ENCODE data around the gene OR8J3. TPM values are rescaled to one million over a fixed set of nuclear protein-coding genes. Genes with fewer than 3 reads are reported as not detected.
"Not testable (repeated sequence)": the region's sequence is repeated elsewhere in the genome, so short reads cannot be mapped to it uniquely, and the experiment has no call there.

Gene OR8J3
- not detected in 2 replicates for total RNA-seq

DNA sequence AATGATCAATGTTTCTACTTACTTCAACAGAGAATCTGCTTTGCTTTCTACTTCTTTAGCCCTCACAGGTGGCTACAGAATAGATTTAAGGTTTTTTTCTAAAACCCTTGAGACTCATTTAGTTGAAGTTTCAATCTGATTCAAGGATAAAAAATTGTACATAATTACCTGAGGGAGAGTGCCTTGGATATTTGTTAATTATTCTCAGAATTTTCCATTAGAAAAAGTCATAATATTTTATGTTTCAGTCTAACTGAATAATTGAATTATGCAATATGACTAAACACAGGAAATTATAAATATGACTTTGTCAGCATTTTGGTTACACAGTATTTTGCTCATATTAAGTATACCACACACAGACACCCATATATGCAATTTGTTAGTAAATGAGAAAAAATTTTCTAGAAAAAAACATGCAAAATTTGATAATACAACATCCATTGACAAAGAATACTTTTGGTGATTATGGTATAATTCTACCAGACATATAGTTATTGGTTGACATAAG lies at the start of gene OR8J3:
Gene OR8J3, minus strand, starts transcription at position 51 of the 511 bp plus-strand sequence. CDS start 2,483 bp downstream, outside the sequence.
- DNase-seq (ENCODE audit: low read depth): no peak

GRCh38 chr11:56188602-56189001 lies 48.6 kb upstream of the OR8J3 start:
- no peak for DNase-seq (ENCODE audit: low read depth)

GRCh38 chr11:56183459-56183858 lies 43.5 kb upstream of the OR8J3 start:
- no peak for DNase-seq (ENCODE audit: low read depth)

- DNase-seq (ENCODE audit: low read depth): no peak
Observed at GRCh38 chr11:56176318-56176717, 36.3 kb upstream of the OR8J3 start, which contains the start of gene OR5J2. TSS of gene OR5J2 (plus strand) at chr11:56176618. CDS start at chr11:56176618, 0 bp downstream.

DNA sequence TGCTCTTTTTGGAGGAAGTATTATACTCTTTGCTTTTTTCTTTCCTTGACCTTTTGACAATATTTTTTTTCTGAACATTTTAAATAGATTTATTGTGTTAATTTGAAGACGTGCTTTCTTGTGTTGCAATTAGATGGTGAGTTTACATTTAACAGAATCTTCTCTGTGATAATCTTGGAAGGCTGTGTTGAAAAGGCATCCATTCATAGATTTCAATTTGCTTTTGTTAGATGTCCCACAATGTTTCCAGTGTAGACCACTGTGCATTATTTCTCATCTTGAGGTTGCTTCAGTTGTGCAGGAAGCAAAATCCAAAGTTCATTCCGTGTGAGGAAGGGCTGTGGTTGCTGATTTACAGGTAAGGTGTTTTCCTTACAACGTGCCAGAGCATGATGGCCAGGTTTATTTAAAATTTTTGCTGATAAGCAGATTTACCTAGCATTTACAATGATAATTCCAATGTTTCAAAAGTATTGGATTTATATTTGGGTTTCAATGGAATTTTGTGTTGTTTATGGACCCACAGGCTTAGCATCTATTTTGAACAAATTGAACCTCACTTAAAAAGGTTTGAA lies 32.3 kb upstream of the OR8J3 start:
- DNase-seq (ENCODE audit: low read depth): no peak

GRCh38 chr11:56163804-56164203 lies 23.8 kb upstream of the OR8J3 start:
- no peak for DNase-seq (ENCODE audit: low read depth)

GRCh38 chr11:56160217-56160616 lies 20.2 kb upstream of the OR8J3 start, which contains the start of gene OR8K5:
TSS of gene OR8K5 (minus strand) at chr11:56160317. CDS start at chr11:56160317, 0 bp downstream.
- no peak for DNase-seq (ENCODE audit: low read depth)

GRCh38 chr11:56152333-56152732 lies 12.3 kb upstream of the OR8J3 start:
- DNase-seq (ENCODE audit: low read depth): no peak

DNA sequence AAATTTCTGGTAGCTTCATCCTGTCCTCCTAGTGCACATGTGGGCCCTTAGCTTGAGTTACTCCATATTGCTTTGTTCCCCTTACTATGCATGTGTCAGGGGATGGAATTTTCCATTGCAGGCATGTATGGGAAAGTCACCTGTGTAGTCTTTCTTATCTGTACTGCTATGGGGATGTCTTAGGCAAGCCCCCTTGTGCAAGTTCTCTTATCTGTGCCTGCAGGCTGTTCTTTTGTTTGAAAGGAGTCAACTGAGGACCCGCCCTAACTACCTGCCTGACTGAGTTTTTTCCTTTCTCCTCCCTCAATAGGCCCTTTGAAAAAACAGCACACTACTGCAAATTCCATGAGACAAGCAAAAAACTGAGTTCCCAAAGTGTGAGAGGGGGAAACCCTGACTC lies 11.4 kb upstream of the OR8J3 start:
- no peak for DNase-seq (ENCODE audit: low read depth)

DNA sequence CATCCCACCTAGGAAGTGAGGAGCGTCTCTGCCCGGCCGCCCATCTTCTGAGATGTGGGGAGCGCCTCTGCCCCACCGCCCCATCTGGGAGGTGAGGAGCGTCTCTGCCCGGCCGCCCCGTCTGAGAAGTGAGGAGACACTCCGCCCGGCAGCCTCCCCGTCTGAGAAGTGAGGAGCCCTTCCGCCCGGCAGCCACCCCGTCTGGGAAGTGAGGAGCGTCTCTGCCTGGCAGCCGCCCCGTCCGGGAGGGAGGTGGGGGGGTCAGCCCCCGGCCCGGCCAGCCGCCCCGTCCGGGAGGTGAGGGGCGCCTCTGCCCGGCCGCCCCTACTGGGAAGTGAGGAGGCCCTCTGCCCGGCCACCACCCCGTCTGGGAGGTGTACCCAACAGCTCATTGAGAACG lies 3.7 kb upstream of the OR8J3 start:
- not testable (repeated sequence) for DNase-seq (ENCODE audit: low read depth)

DNA sequence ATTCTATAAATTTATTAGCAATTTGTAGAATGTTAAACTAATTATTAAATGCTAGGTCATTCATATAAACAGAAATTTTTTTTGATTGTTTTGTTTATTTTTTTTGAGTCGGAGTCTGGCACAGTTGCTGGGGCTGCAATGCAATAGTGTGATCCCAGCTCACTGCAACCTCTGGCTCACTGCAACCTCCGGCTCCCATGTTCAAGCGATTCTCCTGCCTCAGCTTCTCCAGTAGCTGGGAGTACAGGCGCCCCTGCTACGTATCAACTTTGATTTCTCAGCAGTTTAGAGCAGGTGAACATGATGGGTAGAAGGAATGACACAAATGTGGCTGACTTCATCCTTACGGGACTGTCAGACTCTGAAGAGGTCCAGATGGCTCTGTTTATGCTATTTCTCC lies 17.9 kb downstream of the OR8J3 start, which contains the start of gene OR8H3:
Gene OR8H3, plus strand, starts transcription at position 301 of the 400 bp plus-strand sequence. Its CDS starts 0 bp downstream, at position 301.
- no peak for DNase-seq (ENCODE audit: low read depth)

- DNase-seq (ENCODE audit: low read depth): no peak
Observed at GRCh38 chr11:56103210-56103737, 36.7 kb downstream of the OR8J3 start, which contains the start of gene OR8H2. TSS of gene OR8H2 (plus strand) at chr11:56103687. CDS start at chr11:56105043, 1,356 bp downstream.

- no peak for DNase-seq (ENCODE audit: low read depth)
Observed at GRCh38 chr11:56093008-56093407, 47.0 kb downstream of the OR8J3 start, which contains the start of gene OR8I2. TSS of gene OR8I2 (plus strand) at chr11:56093308. CDS start at chr11:56093308, 0 bp downstream.

DNA sequence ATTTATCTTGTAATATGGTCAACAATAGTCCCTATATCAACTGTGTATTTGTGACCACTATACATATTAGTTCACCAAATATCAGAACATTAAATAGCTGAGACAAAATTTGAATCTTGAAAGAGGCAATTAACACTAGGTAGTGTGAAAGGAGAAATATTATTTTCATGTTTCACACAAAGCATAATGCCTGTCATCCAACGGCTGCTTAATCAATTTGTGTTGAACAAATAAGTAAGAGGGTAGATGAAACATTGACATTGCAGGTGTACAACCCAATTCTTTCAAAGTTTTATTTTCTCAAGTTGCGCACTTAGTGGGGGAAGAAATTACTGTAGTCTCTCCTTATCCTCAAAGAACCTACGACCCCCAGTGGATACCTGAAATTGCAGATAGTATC lies 50.3 kb downstream of the OR8J3 start:
- no peak for DNase-seq (ENCODE audit: low read depth)

Other genes with a start within 250 kb of the OR8J3 start
- gene OR5W2, start 225.6 kb downstream of the OR8J3 start, total RNA-seq: not detected in 2 replicates
- not detected in 2 replicates for gene OR5I1, start 203.8 kb downstream of the OR8J3 start, total RNA-seq
- not detected in 2 replicates for gene OR10AG1, start 170.3 kb downstream of the OR8J3 start, total RNA-seq
- gene OR5F1, start 145.6 kb downstream of the OR8J3 start, total RNA-seq: not detected in 2 replicates
- gene OR5AS1, start 112.5 kb downstream of the OR8J3 start, total RNA-seq: not detected in 2 replicates
- gene OR8I2, start 46.9 kb downstream of the OR8J3 start, total RNA-seq: not detected in 2 replicates
- not detected in 2 replicates for gene OR8H2, start 36.5 kb downstream of the OR8J3 start, total RNA-seq
- gene OR8H3, start 17.8 kb downstream of the OR8J3 start, total RNA-seq: not detected in 2 replicates
- not detected in 2 replicates for gene OR8K5, start 20.1 kb upstream of the OR8J3 start, total RNA-seq
- gene OR5J2, start 36.4 kb upstream of the OR8J3 start, total RNA-seq: not detected in 2 replicates
- not detected in 2 replicates for gene OR5T2, start 94.1 kb upstream of the OR8J3 start, total RNA-seq
- gene OR5T3, start 112.1 kb upstream of the OR8J3 start, total RNA-seq: not detected in 2 replicates
- gene OR5T1, start 134.0 kb upstream of the OR8J3 start, total RNA-seq: not detected in 2 replicates
- gene OR8H1, start 152.1 kb upstream of the OR8J3 start, total RNA-seq: not detected in 2 replicates
- not detected in 2 replicates for gene OR8K3, start 174.9 kb upstream of the OR8J3 start, total RNA-seq
- not detected in 2 replicates for gene OR8K1, start 205.8 kb upstream of the OR8J3 start, total RNA-seq
- gene OR8J1, start 214.1 kb upstream of the OR8J3 start, total RNA-seq: not detected in 2 replicates
- gene OR8U1, start 235.4 kb upstream of the OR8J3 start, total RNA-seq: not detected in 2 replicates

Data from renal cortical epithelial cell (primary cell).